Calu3 (cell line): ENCODE data around the gene ZNF618. TPM values are rescaled to one million over a fixed set of nuclear protein-coding genes. Genes with fewer than 3 reads are reported as not detected.

Experiments used
- BruUV-seq: library from RNA; stranded (reverse); fragments of 400-500 nt; replicated peaks from 2 replicates; lab custom pipeline; 2021; lab: Mats Ljungman, UMichigan
- CTCF ChIA-PET: fragments of 300-600 bp; sonication (Branson Sonifier 250); formaldehyde crosslinking; loops from one replicate; lab custom pipeline; 2022; ENCODE audit warnings: antibody characterized with exemption; lab: Charles Lee
- DNase-seq: peaks from one replicate; pipeline ENCODE4 v3.0.0; 2022
- H3K27ac Mint-ChIP-seq: one replicate; pipeline ENCODE4 v1.8.0; 2022; ENCODE audit warnings: mixed read lengths; ENCODE audit not compliant: unreplicated experiment
- H3K27me3 Mint-ChIP-seq: one replicate; pipeline ENCODE4 v1.8.0; 2022; ENCODE audit warnings: mixed read lengths; ENCODE audit not compliant: unreplicated experiment
- H3K36me3 Mint-ChIP-seq: one replicate; pipeline ENCODE4 v1.8.0; 2022; ENCODE audit warnings: mild to moderate bottlenecking, moderate library complexity, mixed read lengths; ENCODE audit not compliant: insufficient read depth, unreplicated experiment
- H3K4me1 Mint-ChIP-seq: one replicate; pipeline ENCODE4 v1.8.0; 2022; ENCODE audit warnings: mild to moderate bottlenecking, low read depth, mixed read lengths; ENCODE audit not compliant: unreplicated experiment
- H3K4me3 Mint-ChIP-seq: one replicate; pipeline ENCODE4 v1.8.0; 2022; ENCODE audit warnings: mild to moderate bottlenecking, low read depth, moderate library complexity, mixed read lengths; ENCODE audit not compliant: unreplicated experiment
- H3K9me3 Mint-ChIP-seq: one replicate; pipeline ENCODE4 v1.8.0; 2022; ENCODE audit warnings: low read depth, mixed read lengths; ENCODE audit not compliant: unreplicated experiment
- CTCF ChIP-seq: fragments of 200-600 bp; IDR thresholded peaks from one replicate; pipeline ENCODE4 v1.8.0; 2022; ENCODE audit warnings: antibody characterized with exemption; ENCODE audit not compliant: unreplicated experiment
- intact Hi-C: fragments of 100-400 bp; cut with micrococcal nuclease; formaldehyde crosslinking; loops from one replicate; pipeline ENCODE4 v1.10.0; 2022; ENCODE audit not compliant: unreplicated experiment
- total RNA-seq: library from RNA; stranded (reverse); gene quantifications from 2 replicates; pipeline ENCODE4 v1.2.3, GENCODE V29; 2022

ZNF618 gene
- total RNA-seq, 1 experiment from 2014 or later = 20.3 TPM

GRCh38 chr9:113879911-113880310 is 3.8 kb downstream of the ZNF618 start:
- no peak overlapping the region for H3K27ac Mint-ChIP-seq
- H3K9me3 Mint-ChIP-seq = no peaks in the 10 kb centered on the region
- H3K27me3 Mint-ChIP-seq = no peaks in the 10 kb centered on the region
- H3K4me1 Mint-ChIP-seq = no peaks in the 10 kb centered on the region
- no TSS peak for BruUV-seq
- TF ChIP-seq CTCF = no peak
- no peak overlapping the region for H3K4me3 Mint-ChIP-seq
- DNase-seq = no peak
- intact Hi-C loops = loop anchor here (5.0 kb wide), 1 partner anchor 82 kb away; no protein-coding TSS in a partner anchor
- CTCF ChIA-PET = no interaction called here
- H3K36me3 Mint-ChIP-seq = peaks cover 12% of the 10 kb centered on the region

DNA sequence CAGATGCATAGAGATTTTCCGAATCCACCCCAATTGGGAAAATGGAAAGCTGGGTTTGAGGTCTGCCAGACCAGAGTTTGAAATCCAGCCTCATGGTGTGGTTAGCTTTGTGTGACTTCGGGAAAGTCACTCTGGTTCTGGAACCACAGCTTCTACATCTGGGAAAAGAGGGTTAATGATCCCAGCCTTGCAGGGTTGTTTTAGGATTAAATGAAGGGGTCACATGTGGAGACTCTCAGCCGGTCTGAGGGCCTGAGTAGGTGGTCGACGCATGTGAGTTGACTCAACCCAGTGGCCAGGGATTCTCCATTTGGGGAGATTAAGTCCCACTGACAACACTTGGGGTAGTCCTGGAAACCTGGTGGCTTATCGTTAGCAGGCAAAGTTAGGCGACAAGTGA is 6.1 kb downstream of the ZNF618 start:
- CTCF ChIA-PET = no interaction called here
- no peak overlapping the region for H3K27ac Mint-ChIP-seq
- no peaks in the 10 kb centered on the region for H3K27me3 Mint-ChIP-seq
- TF ChIP-seq CTCF = no peak
- no peak overlapping the region for H3K4me3 Mint-ChIP-seq
- no peak for DNase-seq
- peaks cover 4% of the 10 kb centered on the region for H3K36me3 Mint-ChIP-seq
- intact Hi-C loops = no loop called here
- H3K4me1 Mint-ChIP-seq = peaks cover 6% of the 10 kb centered on the region
- no peaks in the 10 kb centered on the region for H3K9me3 Mint-ChIP-seq
- no TSS peak for BruUV-seq

DNA sequence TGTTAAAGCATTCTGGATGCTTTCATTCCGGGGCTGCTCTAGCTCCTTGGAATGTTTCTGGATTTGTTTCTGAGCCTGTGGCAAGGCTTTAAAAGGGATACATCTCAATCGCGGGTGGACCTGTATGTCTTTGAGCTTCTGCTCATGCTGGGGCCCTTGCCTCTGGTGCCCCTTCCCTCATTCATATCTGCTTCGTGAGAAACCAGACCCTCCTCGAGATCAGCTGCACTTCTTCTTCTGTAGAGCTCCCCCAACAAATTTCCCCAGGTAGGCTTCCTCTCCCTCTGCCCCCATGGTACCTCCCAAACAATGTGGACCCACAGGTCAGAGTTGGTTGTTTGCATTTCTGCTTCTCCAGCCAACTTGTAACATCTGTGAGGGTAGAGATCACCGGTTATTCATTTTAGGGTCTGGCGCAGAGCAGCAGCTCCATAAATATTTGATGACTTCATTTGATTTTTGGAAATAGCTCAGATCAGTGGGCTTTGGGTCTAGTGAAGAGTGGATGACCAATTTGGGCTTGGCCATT is 6.6 kb downstream of the ZNF618 start:
- H3K27ac Mint-ChIP-seq = no peak overlapping the region
- no peaks in the 10 kb centered on the region for H3K27me3 Mint-ChIP-seq
- no TSS peak for BruUV-seq
- no peak overlapping the region for H3K4me3 Mint-ChIP-seq
- CTCF ChIA-PET = no interaction called here
- H3K4me1 Mint-ChIP-seq = peaks cover 9% of the 10 kb centered on the region
- no peak for DNase-seq
- H3K9me3 Mint-ChIP-seq = no peaks in the 10 kb centered on the region
- intact Hi-C loops = no loop called here
- TF ChIP-seq CTCF = no peak
- peaks cover 4% of the 10 kb centered on the region for H3K36me3 Mint-ChIP-seq

DNA sequence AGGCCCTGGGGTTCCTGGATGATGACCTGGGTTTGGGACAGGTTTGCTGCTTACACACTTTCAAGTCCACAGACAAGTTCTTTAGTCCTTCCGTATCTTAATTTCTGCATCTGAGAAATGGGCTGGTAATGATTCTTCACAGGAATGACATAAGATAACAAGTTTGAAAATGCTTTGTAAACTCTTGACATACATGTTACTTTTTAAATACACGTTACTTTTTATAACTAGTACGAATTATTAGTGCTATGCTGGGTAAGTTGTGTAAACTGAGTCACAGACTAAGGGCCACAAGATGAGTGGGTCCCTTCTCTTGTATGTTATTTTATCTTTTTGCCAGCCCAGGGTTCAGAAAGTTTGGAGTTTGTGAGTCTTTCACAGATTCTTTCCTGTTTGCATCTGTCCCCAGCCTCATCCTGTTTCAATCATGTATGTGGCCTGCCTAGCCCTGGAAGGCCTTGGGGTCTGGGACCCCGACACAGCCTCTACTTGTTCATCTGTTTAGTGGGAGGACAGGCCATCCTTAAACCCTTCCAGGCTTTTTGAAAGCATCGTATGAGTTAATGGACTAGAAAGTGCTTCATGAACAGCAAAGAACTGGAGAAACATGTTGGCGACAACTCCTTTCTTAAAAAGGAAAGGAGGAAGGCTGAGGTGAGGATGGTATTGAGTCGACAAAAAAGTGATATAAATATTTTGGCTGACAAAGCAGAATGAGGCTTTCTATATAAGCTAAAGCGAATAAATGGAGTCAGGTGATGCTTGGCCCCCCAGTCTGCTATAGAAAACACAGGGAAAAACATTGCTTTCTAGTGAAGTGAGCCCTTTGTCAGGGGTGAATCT is 9.3 kb downstream of the ZNF618 start:
- intact Hi-C loops = no loop called here
- no peaks in the 10 kb centered on the region for H3K36me3 Mint-ChIP-seq
- H3K27ac Mint-ChIP-seq = no peak overlapping the region
- H3K9me3 Mint-ChIP-seq = peaks cover 5% of the 10 kb centered on the region
- H3K4me3 Mint-ChIP-seq = no peak overlapping the region
- H3K4me1 Mint-ChIP-seq = peaks cover 9% of the 10 kb centered on the region
- CTCF ChIA-PET = no interaction called here
- no peaks in the 10 kb centered on the region for H3K27me3 Mint-ChIP-seq
- no peak for DNase-seq
- no TSS peak for BruUV-seq
- no peak for TF ChIP-seq CTCF
